SW480 (cell line): Measurements from ENCODE around the gene HOXA10.

Experiments used
- DNase-seq: peaks from one replicate; pipeline ENCODE4 v3.0.0-alpha.2; 2016; ENCODE audit warnings: low spot score

HOXA10 gene

GRCh38 chr7:27173956-27174873 lies at the start of gene HOXA10:
Gene HOXA10, minus strand, starts transcription at chr7:27174320. Its CDS starts 14 bp downstream, at chr7:27174306.
- peak; percentile 65 for DNase-seq

DNA sequence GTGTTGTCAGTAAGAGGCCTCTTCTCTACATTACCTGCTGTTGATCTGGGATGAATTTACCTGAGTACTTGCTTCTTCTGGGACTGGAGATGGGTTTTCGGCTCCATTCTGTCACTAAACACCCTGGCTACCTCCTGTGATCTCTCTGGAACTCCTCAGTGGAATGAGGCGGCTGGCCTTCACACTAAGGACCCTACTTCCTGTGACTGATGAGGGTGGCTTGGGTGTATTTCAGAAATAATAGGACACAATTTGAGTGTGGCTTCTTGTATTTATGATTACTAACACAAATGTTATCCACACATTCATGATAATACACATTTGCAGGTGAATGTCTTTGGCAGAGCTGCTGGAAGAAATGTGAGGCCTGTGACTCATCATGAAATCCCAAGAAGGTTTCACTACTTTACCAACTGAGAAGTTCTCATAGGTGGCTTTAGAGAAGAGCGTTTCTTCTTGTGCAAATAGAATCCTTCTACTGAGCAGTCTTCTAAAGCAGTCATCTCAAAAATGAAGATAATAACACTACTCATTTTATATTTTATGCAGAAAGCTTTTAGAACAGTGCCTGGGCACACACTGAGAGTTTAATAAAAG lies 47.2 kb upstream of the HOXA10 start:
- no peak for DNase-seq

- no peak for DNase-seq
Observed at GRCh38 chr7:27220440-27220955, 46.4 kb upstream of the HOXA10 start.

GRCh38 chr7:27219821-27220220 lies 45.7 kb upstream of the HOXA10 start:
- no peak for DNase-seq

DNA sequence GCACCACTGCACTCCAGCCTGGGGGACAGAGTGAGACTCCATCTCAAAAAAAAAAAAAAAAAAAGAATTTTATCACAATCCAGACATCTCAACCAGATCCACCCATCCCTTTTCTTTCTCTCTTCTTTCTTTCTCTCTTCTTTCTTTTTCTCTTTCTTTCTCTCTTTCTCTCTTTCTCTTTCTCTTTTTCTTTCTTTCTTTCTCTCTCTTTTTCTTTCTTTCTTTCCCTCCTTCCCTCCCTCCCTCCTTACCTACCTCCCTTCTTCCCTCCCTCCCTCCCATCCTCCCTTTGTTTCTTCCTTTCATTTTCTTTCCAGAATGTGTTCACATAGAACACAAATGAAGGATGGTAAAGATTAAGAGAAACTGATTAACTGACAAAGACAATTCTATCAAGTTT lies 43.8 kb upstream of the HOXA10 start:
- DNase-seq: no peak

DNA sequence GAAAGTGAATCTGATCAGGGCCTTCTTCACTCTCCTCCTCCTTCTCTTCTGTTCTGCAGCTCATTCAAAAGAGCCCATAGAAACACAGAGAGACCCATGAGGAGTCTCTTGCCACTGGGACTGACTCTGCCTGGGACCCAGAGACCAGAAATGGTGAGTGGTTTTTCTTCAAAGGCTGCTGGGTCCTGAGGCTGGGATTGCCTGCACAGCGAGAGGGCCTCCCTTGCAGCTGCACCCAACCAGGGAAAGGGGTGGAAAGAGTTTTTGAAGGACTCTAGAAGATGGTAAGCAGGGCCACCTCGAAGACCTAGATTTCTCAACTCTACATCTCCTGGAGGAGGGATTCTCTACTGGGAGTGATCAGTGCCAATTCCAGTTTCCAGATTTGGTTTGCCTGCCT lies 41.2 kb upstream of the HOXA10 start:
- DNase-seq: no peak

DNA sequence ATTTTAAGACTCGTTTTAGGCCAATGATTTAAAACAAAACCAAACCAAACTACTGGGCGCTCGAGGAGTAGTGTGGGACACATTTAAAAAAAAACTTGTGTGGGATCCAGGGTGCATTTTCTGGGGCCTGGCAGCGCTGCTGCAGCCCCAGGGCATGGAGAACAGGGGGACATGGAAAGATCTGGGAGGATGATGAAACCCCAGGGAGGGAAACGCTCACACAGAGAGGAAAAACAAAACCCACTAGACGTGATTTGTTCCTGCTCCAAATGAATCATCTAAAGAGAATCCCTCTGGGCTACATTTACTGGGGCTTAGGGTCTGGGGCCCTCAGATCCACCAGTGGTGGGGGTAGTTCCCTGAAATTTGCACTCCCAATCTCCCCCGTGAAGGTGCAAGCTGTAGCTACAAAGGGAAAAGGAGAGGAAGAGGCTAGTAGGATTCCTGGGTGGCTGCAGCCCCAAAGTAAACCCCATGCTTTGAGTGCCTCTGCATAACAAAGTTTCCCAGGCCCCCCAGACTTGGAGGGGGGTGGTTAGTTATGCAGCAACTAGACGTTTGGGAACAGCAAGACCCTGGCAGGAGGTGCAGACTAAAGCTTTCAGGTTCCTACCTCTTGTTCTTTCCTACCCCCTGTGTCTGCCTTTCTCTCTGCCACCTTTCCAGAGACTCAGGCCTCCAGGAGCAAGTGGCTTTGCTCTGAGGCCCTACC lies 40.3 kb upstream of the HOXA10 start:
- DNase-seq: no peak

DNA sequence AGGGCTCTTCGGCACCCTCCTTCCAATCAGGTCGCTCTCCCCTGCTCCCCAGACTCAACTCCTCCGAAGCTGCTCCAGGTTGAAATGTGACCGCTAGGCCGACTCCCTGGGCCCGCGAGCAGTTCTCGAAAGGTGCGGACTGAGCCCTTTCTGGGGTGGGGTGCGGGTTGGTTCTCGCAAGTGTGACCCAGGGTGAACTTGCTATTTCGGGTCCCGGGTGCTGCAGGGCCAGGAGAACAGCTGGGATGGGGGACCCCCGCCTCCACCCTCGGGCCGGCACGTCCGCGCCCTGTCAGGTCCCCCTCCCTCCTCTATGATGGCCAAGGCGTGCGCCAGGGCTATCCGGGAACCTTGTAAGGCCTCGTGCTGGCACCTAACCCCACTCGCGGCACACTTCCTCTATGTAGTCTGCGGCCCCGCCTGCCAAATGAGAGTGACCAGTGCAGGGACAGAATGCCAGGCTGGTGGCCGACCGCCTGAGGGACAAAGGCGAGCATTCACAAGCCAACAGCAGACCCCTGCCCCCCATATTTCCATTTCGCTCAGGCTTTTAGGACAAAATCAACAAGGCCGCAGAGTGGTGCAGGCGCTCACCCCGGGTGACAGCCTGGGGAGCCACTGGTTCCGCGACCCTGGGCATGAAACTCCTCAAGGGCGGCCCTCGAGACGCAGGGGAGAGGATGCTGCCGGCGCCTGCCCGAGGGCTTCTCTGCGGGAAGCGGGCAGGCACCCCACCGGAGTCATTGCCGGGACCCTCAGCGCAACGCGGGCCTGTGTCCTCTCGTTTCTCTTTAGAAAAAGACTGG lies 39.5 kb upstream of the HOXA10 start:
- DNase-seq: no peak

GRCh38 chr7:27212497-27213432 lies 38.6 kb upstream of the HOXA10 start:
- no peak for DNase-seq

DNA sequence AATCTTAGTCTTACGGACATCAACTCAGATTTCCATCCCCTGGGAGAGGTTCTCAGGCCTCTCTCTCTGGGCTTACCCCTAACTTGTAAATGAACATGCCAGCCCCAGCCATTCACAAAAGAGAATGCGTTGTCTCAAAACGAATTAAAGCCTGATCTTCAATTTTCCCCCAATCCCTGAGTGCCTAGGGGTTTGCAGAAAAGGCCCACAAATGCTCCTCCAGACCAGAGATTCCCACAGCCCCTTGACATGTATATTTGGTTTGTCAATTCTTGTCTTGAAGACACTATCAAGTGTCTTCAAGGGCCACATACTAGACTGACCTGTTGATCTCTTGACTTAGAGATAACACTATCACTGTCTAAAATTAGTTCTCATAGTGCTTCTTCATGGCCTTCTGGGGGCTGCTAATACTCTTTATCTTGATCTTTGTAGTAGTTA lies 37.7 kb upstream of the HOXA10 start:
- DNase-seq: no peak

DNA sequence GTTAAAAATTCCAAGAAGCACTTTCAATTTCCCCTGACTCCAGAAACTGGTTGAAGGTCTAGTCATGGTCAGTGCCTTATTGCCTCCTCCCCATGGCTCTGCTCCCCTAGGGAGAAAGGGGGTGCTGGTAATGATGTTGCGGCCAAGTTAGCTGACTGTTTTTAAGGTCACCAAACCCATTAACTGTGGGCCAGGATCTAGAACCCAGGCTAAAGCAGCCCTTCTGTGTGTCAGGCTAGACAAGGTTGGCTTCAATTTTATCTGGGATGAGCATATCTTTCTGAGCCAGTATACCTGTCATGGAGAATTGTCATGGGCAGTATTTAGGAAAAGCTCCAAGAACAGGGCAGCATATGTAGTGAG lies 36.9 kb upstream of the HOXA10 start:
- no peak for DNase-seq

DNA sequence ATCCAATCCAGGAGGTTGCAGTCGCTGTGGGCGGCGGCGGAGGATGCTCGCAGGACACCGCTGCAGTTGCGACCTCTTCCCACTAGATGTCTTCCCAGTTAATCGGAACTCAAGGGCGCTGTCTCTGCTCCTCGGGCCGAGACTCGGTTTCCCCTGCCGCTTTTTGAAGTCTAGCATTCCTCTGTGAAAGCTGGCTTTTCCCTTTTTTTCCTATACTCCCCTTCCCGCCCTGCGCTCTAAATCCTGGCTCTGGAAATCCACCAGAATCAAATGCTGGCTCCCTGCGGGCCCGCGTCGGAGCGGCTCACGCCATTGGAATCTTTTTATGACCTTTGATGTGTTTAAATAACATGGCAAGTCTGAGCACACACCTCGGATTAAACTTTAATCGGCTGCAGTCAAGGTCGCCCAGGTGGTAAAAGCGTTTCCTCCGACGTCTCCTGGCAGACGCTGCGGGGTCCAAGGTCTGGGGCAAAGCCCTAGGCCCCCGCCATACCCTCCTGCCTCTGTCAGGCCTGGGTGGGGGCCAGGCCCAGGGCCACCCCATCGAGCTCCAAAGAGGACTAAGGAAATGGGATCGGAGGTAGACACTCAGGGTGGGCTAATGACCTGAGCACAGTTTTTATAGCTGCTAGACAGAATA lies 36.4 kb upstream of the HOXA10 start:
- DNase-seq: peak; percentile 72

- no peak for DNase-seq
Observed at GRCh38 chr7:27209933-27210440, 35.9 kb upstream of the HOXA10 start.

GRCh38 chr7:27208998-27209397 lies 34.9 kb upstream of the HOXA10 start:
- no peak for DNase-seq

DNA sequence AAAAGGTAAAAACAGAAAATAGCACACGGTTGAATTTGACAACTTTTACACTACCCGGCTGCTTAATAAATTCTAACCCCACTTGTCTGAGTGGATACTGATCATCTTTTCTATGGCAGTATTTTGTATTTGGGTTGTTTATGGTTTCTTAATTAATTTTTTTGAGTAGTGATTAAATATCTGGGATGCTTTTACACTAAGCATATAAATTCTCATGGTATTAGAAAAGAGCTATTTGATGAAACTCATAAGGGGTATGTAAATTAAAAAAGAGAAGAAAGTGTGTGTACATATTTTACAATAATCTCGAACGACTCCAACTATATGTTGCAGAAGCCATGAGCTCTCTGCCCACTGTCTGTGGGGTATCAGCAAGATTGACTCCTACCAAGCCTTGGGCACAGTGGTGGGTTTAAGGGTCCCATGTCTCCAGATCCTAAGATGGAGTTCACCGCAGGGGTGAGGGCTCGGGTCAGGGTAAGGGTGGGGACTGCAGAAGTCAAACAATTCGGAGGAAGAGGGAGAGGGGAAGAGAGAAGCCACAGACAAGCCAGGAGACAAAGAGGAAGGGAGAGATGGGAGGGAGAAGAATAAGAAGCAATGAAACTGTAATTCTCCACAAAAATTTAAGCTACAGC lies 33.3 kb upstream of the HOXA10 start:
- no peak for DNase-seq

- DNase-seq: no peak
Observed at GRCh38 chr7:27205325-27206280, 31.5 kb upstream of the HOXA10 start.

DNA sequence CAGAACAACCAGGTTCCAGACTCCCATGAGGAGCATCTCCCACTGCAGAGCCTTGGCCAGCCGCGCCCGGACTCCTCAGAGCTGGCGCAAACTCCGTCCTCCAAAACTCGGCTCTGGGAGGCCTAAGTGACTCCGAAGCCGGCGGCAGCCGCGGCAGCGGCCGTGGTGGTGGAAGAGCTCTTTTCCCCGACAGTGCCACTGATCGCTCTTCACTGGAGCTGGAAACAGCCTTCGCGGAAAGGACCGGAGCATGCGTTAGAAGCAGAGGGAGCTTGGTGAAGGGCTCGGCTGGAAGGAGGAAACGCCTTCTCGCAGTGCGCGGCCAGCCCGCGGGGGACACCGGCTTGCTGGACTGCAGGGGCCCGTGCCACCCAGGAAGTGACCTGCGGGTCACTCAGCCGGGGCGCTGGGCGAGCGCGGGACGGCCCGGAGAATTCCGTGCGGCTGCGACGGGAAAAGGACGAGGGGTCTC lies 30.8 kb upstream of the HOXA10 start:
- DNase-seq: no peak

DNA sequence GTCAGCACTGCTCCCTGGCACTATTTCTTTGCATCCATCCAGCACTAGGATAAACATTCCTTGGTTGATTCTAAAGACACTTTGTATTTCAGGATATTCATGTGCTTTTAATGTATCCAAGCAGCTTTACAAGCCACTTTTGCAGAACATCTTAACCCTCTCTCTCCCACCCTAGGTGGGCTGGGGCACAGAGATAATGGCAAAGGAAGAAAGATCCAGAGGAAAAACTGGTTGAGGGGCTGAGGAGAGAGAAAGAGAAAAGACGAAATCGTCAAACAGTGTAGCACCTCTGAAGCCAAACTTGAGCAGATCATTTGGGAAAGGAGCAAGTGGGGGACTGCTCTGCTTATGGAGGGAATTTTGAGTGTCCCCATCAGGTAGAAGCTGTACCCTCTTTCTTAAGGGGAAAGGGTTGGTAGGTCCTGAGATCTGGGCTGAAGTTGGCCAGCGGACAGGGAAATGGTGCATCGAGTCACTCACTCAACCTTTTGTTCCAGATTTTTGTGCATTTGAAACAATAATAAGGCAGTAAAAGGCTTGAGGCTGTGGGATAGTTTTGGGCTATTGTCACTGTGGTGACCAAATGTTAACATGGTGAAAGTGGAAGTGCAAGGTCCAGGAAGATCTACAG lies 30.0 kb upstream of the HOXA10 start:
- DNase-seq: no peak
